ENCODE measurements around the gene FAHD1.
"Not testable (repeated sequence)": the region's sequence is repeated elsewhere in the genome, so short reads cannot be mapped to it uniquely, and the experiment has no call there.

Gene FAHD1

GRCh38 chr16:1788095-1788707 lies 38.8 kb upstream of the FAHD1 start:
- H3K4me3 ChIP-seq: no peak overlapping the region

GRCh38 chr16:1788708-1789100 lies 38.3 kb upstream of the FAHD1 start:
- no peak overlapping the region for H3K4me3 ChIP-seq

More at GRCh38 chr16:1788095-1788707, 38.8 kb upstream of the FAHD1 start:
- peak overlapping the region in 4 of 21 experiments; percentile 10 to 55 (median 34) for H3K27ac ChIP-seq

GRCh38 chr16:1789643-1790045 lies 37.4 kb upstream of the FAHD1 start:
- Histone ChIP-seq H3K27ac (peak overlapping the region in 2 of 21 experiments; percentile 49 to 62), H3K4me3 (no peak overlapping the region)

More at GRCh38 chr16:1788708-1789100, 38.3 kb upstream of the FAHD1 start:
- H3K27ac ChIP-seq: peak overlapping the region in 5 of 21 experiments; percentile 10 to 62 (median 49)

GRCh38 chr16:1790261-1790610 lies 36.8 kb upstream of the FAHD1 start:
- H3K4me3 ChIP-seq: no peak overlapping the region
- peak overlapping the region in 1 of 21 experiments; percentile 49 for H3K27ac ChIP-seq

- H3K4me3 ChIP-seq: no peak overlapping the region
These were observed 36.3 kb upstream of the FAHD1 start for GRCh38 chr16:1790611-1791255.

GRCh38 chr16:1791256-1791942 lies 35.6 kb upstream of the FAHD1 start:
- no peak overlapping the region for H3K27ac ChIP-seq

More at GRCh38 chr16:1790611-1791255, 36.3 kb upstream of the FAHD1 start:
- no peak overlapping the region for H3K27ac ChIP-seq

GRCh38 chr16:1791943-1792812 lies 34.8 kb upstream of the FAHD1 start:
- no peak overlapping the region for H3K4me3 ChIP-seq
- H3K27ac ChIP-seq: no peak overlapping the region

More at GRCh38 chr16:1791256-1791942, 35.6 kb upstream of the FAHD1 start:
- no peak overlapping the region for H3K4me3 ChIP-seq

- Histone ChIP-seq H3K27ac (no peak overlapping the region), H3K4me3 (no peak overlapping the region)
These were observed 34.0 kb upstream of the FAHD1 start for GRCh38 chr16:1792836-1793577.

GRCh38 chr16:1793578-1794220 lies 33.3 kb upstream of the FAHD1 start, which contains the start of gene IGFALS:
Gene IGFALS (minus strand): TSS chr16:1793705. CDS start chr16:1793652, 53 bp downstream.
- Histone ChIP-seq H3K4me3 (no peak within 1 kb of the TSS), H3K27ac (no peak within 1 kb of the TSS)

GRCh38 chr16:1794221-1794871 lies 32.7 kb upstream of the FAHD1 start:
- Histone ChIP-seq H3K4me3 (no peak overlapping the region), H3K27ac (no peak overlapping the region)

- Histone ChIP-seq H3K27ac (no peak overlapping the region), H3K4me3 (no peak overlapping the region)
These were observed 31.9 kb upstream of the FAHD1 start for GRCh38 chr16:1794908-1795666.

- not testable (repeated sequence) for H3K4me3 ChIP-seq, H3K27ac ChIP-seq
These were observed 27.7 kb upstream of the FAHD1 start for GRCh38 chr16:1799263-1799662.

- H3K4me3 ChIP-seq: no peak overlapping the region
- H3K27ac ChIP-seq: no peak overlapping the region
These were observed 26.3 kb upstream of the FAHD1 start for GRCh38 chr16:1800701-1801100.

GRCh38 chr16:1807626-1808025 lies 19.4 kb upstream of the FAHD1 start:
- Histone ChIP-seq H3K4me3 (no peak overlapping the region), H3K27ac (no peak overlapping the region)

GRCh38 chr16:1808691-1809090 lies 18.3 kb upstream of the FAHD1 start:
- no peak overlapping the region for H3K27ac ChIP-seq
- H3K4me3 ChIP-seq: no peak overlapping the region

GRCh38 chr16:1809281-1809801 lies 17.7 kb upstream of the FAHD1 start:
- H3K27ac ChIP-seq: no peak overlapping the region
- H3K4me3 ChIP-seq: no peak overlapping the region

- no peak overlapping the region for H3K4me3 ChIP-seq
- no peak overlapping the region for H3K27ac ChIP-seq
These were observed 16.9 kb upstream of the FAHD1 start for GRCh38 chr16:1810106-1810505.
